SKM-1 treated with dmso at 0.1 percent for 144 hours (cell line): ENCODE measurements around the gene ROMO1.

Source experiments
- DNase-seq: peaks from one replicate; lab custom pipeline; 2025; ENCODE audit not compliant: unreplicated experiment; lab: John Stamatoyannopoulos, UW

Gene ROMO1

GRCh38 chr20:35699127-35699956 is at the start of gene ROMO1, which contains the start of gene NFS1:
Gene ROMO1, plus strand, starts transcription at chr20:35699405. Its CDS starts 228 bp downstream, at chr20:35699633.
Gene NFS1, minus strand, starts transcription at chr20:35699352. Its CDS starts 64 bp downstream, at chr20:35699288.
- peak; percentile 71 for DNase-seq

- DNase-seq: no peak
Measured at GRCh38 chr20:35650632-35651031, 48.6 kb upstream of the ROMO1 start.

GRCh38 chr20:35651958-35652357 is 47.2 kb upstream of the ROMO1 start:
- no peak for DNase-seq

- no peak for DNase-seq
Measured at GRCh38 chr20:35652641-35653429, 46.4 kb upstream of the ROMO1 start.

GRCh38 chr20:35653430-35653734 is 45.8 kb upstream of the ROMO1 start:
- no peak for DNase-seq

- no peak for DNase-seq
Measured at GRCh38 chr20:35653893-35654292, 45.3 kb upstream of the ROMO1 start.

- no peak for DNase-seq
Measured at GRCh38 chr20:35654415-35654814, 44.8 kb upstream of the ROMO1 start.

GRCh38 chr20:35657271-35657670 is 41.9 kb upstream of the ROMO1 start:
- no peak for DNase-seq

GRCh38 chr20:35660122-35660937 is 38.9 kb upstream of the ROMO1 start:
- DNase-seq: no peak

- DNase-seq: no peak
Measured at GRCh38 chr20:35661053-35661452, 38.2 kb upstream of the ROMO1 start.

GRCh38 chr20:35661908-35662307 is 37.3 kb upstream of the ROMO1 start:
- DNase-seq: no peak

- no peak for DNase-seq
Measured at GRCh38 chr20:35662551-35662950, 36.7 kb upstream of the ROMO1 start.

GRCh38 chr20:35663516-35664465 is 35.4 kb upstream of the ROMO1 start:
- peak; percentile 10 for DNase-seq

GRCh38 chr20:35664466-35665206 is 34.6 kb upstream of the ROMO1 start, which contains the start of the genes CPNE1 and RBM12:
Gene CPNE1, minus strand, starts transcription at chr20:35664900. Its CDS starts 31,977 bp downstream, at chr20:35632923.
Gene RBM12, minus strand, starts transcription at chr20:35664900. Its CDS starts 9,578 bp downstream, at chr20:35655322.
- peak; percentile 91 for DNase-seq

- DNase-seq: no peak
Measured at GRCh38 chr20:35665949-35666288, 33.3 kb upstream of the ROMO1 start.

GRCh38 chr20:35669221-35669620 is 30.0 kb upstream of the ROMO1 start:
- no peak for DNase-seq

- DNase-seq: no peak
Measured at GRCh38 chr20:35669681-35670080, 29.5 kb upstream of the ROMO1 start.

GRCh38 chr20:35673884-35674283 is 25.3 kb upstream of the ROMO1 start:
- DNase-seq: no peak

GRCh38 chr20:35674921-35675320 is 24.3 kb upstream of the ROMO1 start:
- no peak for DNase-seq
